GM21619 (cell line): Measurements from ENCODE around the gene MSGN1.

Experiments
- ATAC-seq: cut with Tn5 transposase; IDR thresholded peaks from one replicate; pipeline ENCODE4 v1.9.1; 2021; ENCODE audit not compliant: unreplicated experiment

MSGN1 gene

DNA sequence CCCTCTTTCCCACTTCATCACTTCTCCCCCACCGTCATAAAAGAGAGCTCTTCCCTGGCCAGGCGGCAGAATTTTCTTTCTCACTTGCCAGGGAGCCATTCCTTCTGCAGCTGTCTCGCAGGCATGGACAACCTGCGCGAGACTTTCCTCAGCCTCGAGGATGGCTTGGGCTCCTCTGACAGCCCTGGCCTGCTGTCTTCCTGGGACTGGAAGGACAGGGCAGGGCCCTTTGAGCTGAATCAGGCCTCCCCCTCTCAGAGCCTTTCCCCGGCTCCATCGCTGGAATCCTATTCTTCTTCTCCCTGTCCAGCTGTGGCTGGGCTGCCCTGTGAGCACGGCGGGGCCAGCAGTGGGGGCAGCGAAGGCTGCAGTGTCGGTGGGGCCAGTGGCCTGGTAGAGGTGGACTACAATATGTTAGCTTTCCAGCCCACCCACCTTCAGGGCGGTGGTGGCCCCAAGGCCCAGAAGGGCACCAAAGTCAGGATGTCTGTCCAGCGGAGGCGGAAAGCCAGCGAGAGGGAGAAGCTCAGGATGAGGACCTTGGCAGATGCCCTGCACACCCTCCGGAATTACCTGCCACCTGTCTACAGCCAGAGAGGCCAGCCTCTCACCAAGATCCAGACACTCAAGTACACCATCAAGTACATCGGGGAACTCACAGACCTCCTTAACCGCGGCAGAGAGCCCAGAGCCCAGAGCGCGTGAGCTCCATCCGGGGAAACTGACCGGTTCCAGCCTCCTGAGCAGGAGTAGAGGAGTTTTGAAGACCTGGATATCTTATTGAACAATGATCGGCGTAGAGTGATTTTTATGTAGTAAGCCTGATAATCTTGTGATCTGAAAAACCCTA, at the start of gene MSGN1:
TSS of gene MSGN1 (plus strand) at position 65 of the 850 bp plus-strand sequence. CDS start at position 124, 59 bp downstream.
- ATAC-seq: no peak

- ATAC-seq: no peak
These were observed 47.4 kb upstream of the MSGN1 start for GRCh38 chr2:17768894-17769293.

GRCh38 chr2:17771956-17772355, 44.3 kb upstream of the MSGN1 start:
- ATAC-seq: no peak

GRCh38 chr2:17772532-17772931, 43.7 kb upstream of the MSGN1 start:
- ATAC-seq: no peak

GRCh38 chr2:17780546-17780945, 35.7 kb upstream of the MSGN1 start:
- ATAC-seq: no peak

GRCh38 chr2:17781482-17781881, 34.8 kb upstream of the MSGN1 start:
- no peak for ATAC-seq

GRCh38 chr2:17786727-17787126, 29.5 kb upstream of the MSGN1 start:
- ATAC-seq: no peak

DNA sequence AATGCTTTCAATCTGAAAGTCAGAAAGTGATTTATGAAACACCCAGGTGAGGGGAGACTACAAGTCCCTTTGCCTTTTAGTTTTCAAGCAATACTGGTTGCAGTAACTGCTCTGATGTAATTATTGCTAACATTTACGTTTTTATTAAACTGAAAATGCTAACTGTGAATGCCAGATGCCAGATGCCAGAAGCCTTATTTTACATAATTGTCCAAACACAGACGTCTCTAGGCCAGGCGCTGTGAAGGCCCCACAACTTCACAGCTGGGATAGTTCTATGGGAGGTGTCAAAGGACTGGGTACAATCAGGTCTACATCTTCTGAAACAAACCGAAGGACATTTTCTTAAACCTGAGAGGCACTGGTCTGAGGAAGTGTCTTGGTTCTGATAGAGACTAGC, 27.5 kb upstream of the MSGN1 start:
- ATAC-seq: no peak

GRCh38 chr2:17790536-17790935, 25.7 kb upstream of the MSGN1 start:
- no peak for ATAC-seq

DNA sequence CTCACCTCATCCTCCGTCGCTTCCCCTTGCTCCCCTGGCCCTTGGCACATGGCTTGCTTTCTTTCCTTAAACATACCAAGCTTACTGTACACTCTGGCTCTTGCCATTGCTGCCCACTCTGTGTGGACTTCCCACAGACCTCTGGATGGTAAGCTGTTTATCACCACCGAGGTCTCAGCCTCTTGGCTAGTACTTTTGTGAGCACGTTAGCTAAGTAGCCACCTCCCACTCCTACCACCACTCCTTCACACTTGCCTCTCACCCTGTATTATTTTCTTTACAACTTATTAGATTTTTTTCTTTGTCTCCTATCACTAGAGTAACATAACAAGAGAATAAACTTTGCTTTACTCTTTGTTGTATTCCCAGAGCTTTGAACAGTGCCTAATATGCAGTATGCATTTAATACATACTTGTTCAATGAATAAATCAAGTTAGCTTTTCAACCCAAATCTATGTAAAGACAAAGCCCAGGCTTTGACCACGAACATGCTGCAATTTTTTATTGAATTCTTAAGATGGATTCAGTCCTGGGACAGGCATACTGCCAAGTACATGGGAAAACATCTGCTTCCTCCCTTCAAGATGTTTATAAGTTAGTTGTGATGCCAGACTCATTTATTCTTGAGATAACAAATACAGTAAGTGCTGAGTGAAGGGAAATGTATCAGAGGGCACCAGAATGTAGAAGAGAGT, 25.0 kb upstream of the MSGN1 start:
- ATAC-seq: no peak

- ATAC-seq: no peak
These were observed 24.5 kb upstream of the MSGN1 start for GRCh38 chr2:17791817-17792130.

DNA sequence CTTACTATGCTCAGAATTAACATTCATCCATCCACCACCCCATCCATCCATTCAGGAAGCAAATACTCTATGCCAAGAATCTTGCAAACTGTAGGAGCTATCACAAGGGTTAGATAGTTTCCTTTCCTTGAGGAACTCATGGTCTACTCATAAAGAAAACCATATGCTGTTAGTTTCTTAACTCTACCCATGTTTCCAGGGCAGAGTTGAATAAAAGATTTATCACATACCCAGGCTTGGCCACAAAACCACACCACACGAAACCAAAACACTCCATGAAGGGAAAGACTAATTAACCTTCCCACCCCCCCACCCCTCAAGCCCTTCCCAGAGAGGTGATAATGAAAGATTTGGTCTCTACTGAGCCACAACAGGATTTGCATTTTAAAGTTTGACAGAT, 23.7 kb upstream of the MSGN1 start:
- ATAC-seq: no peak

GRCh38 chr2:17793296-17793695, 23.0 kb upstream of the MSGN1 start:
- no peak for ATAC-seq

- no peak for ATAC-seq
These were observed 22.4 kb upstream of the MSGN1 start for GRCh38 chr2:17793803-17794354.

DNA sequence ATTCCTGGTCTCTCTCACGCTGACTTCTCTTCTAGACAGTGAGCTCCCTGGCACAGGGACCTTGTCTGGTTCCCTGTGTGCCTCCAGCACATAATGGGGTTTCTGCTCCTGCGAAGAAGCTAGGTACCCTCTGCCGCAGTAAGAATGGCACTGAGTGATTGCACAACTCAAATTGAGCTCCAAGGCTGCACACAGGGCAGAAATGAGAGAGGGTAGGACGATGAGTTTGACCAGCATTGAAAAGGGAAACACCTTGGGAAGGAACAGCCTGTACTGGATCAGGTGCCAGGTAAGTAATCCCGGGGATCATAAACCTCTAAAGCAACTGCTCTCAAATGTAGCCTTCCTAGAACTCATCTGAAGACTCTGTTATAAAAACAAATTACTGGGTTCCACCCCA, 21.0 kb upstream of the MSGN1 start:
- ATAC-seq: no peak

GRCh38 chr2:17798338-17798737, 17.9 kb upstream of the MSGN1 start:
- ATAC-seq: no peak

GRCh38 chr2:17799301-17800120, 16.7 kb upstream of the MSGN1 start:
- no peak for ATAC-seq

GRCh38 chr2:17800219-17800618, 16.0 kb upstream of the MSGN1 start:
- no peak for ATAC-seq

DNA sequence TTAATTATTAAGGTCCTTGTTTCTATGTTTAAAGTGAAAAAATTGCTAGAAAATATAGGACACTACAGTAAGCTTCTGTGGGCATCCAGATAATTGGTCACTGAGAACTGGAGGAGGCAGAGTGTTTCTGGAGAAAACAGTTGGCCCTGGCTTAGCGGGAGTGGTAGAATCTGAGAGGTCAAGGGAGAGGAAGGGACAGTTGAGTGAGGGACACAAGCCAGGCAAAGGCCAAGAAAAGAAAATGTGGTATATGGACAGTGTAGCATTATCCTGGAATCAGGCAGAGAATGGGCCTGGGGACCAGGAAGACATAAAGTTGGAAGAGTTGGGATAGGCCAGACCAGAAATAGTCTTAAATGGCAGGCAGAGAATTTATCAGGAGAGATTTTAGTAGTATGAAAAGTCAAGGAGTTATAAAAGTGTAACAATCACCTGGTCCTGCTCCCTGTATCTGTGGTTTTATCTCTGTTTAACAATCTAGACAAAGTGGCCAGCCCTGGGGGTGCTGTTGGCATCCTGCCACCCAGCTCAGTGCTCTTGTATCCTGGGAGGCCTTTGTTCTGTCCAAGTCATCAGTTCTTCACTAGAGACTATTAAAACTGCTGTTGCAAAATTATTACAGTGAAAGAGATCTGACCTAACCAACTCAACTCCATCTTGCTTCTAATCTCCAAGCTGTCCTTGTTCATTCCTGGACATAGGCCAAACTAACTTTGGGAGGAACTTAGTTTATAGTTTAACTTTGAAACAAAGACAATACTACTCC, 15.4 kb upstream of the MSGN1 start:
- no peak for ATAC-seq

DNA sequence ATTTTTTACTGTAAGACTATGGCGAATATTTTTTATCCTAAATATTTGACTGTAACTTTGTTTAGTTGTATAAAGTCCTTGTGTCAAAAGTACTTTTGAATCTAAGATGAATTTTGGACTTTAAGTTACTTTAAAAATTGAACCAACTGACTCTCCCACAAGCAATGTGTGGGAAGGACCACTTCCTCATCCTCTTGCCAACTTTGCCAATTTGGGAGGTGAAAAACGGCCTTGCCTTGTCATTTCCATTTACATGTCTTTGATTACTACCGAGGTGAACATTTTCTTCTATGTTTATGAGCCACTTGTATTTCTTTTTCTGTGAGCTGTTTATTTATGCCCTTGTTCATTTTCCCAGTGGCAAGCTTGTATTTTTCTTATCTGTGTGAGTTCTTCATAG, 12.8 kb upstream of the MSGN1 start:
- ATAC-seq: no peak

DNA sequence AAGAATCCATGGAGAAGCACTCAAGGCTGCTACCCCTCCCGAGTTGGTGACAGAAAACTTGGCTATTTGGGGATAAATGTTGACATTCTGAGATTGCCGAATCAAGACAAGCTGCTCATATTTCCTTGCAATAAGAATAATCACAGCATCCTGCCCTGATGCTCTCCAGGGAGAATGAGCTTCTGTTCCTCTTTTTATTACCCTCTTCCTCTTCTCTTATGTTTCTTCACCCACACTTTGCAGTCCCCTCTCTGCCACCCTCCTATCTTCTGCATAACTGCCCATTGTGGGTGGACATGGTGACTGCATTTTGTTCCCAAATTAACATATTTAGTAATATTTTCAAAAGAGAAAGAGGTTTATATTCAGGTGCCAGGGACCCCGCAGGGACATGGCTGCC, 11.9 kb upstream of the MSGN1 start:
- peak; percentile 75 for ATAC-seq
